MM.1S (cell line): ENCODE data around the gene FBXO45.
"Not testable (repeated sequence)": the region's sequence is repeated elsewhere in the genome, so short reads cannot be mapped to it uniquely, and the experiment has no call there.

Source experiments
- DNase-seq: peaks from one replicate; pipeline ENCODE4 v3.0.0-alpha.2; 2015
- H2AFZ ChIP-seq: fragments of 300-600 bp; sonication (generic); 2 replicates; pipeline ENCODE4 v1.6.0; 2016; ENCODE audit warnings: antibody characterized with exemption, low read length
- H3F3A ChIP-seq: fragments of 300-600 bp; sonication (generic); 2 replicates; pipeline ENCODE4 v1.6.1; 2016; ENCODE audit warnings: mild to moderate bottlenecking, antibody characterized with exemption, low read length, moderate library complexity, mixed read lengths; ENCODE audit not compliant: insufficient read depth
- H3K27ac ChIP-seq: fragments of 300-600 bp; sonication (generic); 2 replicates; pipeline ENCODE4 v1.5.1; 2016; ENCODE audit warnings: mild to moderate bottlenecking, low read length
- H3K27me3 ChIP-seq: fragments of 300-600 bp; sonication (generic); replicated peaks from 2 replicates; pipeline ENCODE4 v1.6.0; 2016; ENCODE audit warnings: low read length; ENCODE audit not compliant: insufficient read depth
- H3K36me3 ChIP-seq: fragments of 300-600 bp; sonication (generic); replicated peaks from 2 replicates; pipeline ENCODE4 v1.6.1; 2016; ENCODE audit warnings: mild to moderate bottlenecking, low read length, mixed read lengths; ENCODE audit not compliant: insufficient read depth
- H3K4me1 ChIP-seq: fragments of 300-600 bp; sonication (generic); 2 replicates; pipeline ENCODE4 v1.6.1; 2016; ENCODE audit warnings: low read length, mixed read lengths
- H3K4me2 ChIP-seq: fragments of 300-600 bp; sonication (generic); 2 replicates; pipeline ENCODE4 v1.6.0; 2016; ENCODE audit warnings: low read depth, low read length
- H3K4me3 ChIP-seq: fragments of 300-600 bp; sonication (generic); 2 replicates; pipeline ENCODE4 v1.5.1; 2016; ENCODE audit warnings: low read length, mixed read lengths
- H3K79me2 ChIP-seq: fragments of 300-600 bp; sonication (generic); 2 replicates; pipeline ENCODE4 v1.6.1; 2016; ENCODE audit warnings: mixed run types, low read length, mixed read lengths
- H3K9ac ChIP-seq: fragments of 300-600 bp; sonication (generic); 2 replicates; pipeline ENCODE4 v1.6.1; 2016; ENCODE audit warnings: low read length, mixed read lengths
- H3K9me2 ChIP-seq: fragments of 300-600 bp; sonication (generic); replicated peaks from 2 replicates; pipeline ENCODE4 v1.6.1; 2016; ENCODE audit warnings: mild to moderate bottlenecking, low read length, mixed read lengths; ENCODE audit not compliant: insufficient read depth
- H3K9me3 ChIP-seq: fragments of 300-600 bp; sonication (generic); replicated peaks from 2 replicates; pipeline ENCODE4 v1.6.1; 2016; ENCODE audit warnings: mild to moderate bottlenecking, low read length, mixed read lengths; ENCODE audit not compliant: insufficient read depth
- H4K20me1 ChIP-seq: fragments of 300-600 bp; sonication (generic); 2 replicates; pipeline ENCODE4 v1.6.1; 2016; ENCODE audit warnings: mild to moderate bottlenecking, low read length, moderate library complexity, mixed read lengths; ENCODE audit not compliant: insufficient read depth
- EZH2 ChIP-seq: fragments of 300-600 bp; sonication (generic); optimal IDR thresholded peaks from 2 replicates; pipeline ENCODE3; 2017; ENCODE audit warnings: low read depth, mild to moderate bottlenecking, antibody characterized with exemption, low read length, mixed read lengths
- EZH2phosphoT487 ChIP-seq: fragments of 300-600 bp; sonication (generic); IDR thresholded peaks from 2 replicates; pipeline ENCODE4 v1.6.1; 2018; ENCODE audit warnings: antibody characterized with exemption, low read length
- TF ChIP-seq, protein P1 (sequence below): fragments of 300-600 bp; sonication (generic); IDR thresholded peaks from 2 replicates; pipeline ENCODE4 v1.5.1; 2016; ENCODE audit warnings: antibody characterized with exemption, low read length, mixed read lengths

Gene FBXO45

DNA sequence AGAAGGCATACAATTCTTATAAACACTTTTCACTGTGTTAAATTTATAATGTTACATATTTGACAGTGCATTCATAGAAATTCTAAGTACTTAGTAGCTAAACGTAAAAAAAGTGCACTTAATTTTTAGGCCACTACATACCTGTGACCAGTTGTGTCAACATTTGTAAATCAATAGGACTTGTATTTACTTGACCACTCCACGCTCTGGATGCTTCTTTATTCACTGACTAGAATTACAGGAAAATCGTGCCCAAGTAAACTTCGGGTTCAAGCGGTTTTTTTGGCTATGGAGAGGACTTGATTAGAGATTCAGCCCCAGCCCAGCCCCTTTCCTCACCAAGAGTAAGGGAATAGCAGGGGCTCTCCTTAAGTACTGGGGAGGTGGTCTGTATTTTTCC is 21.9 kb upstream of the FBXO45 start:
- H3K4me2 ChIP-seq = no peak overlapping the region
- no peaks in the 10 kb centered on the region for H3K79me2 ChIP-seq
- H3F3A ChIP-seq = no peaks in the 10 kb centered on the region
- H2AFZ ChIP-seq = no peak overlapping the region
- H3K9ac ChIP-seq = no peak overlapping the region
- H3K36me3 ChIP-seq = no peaks in the 10 kb centered on the region
- no peaks in the 10 kb centered on the region for H4K20me1 ChIP-seq
- no peaks in the 10 kb centered on the region for H3K4me1 ChIP-seq
- no peaks in the 10 kb centered on the region for H3K9me2 ChIP-seq
- H3K4me3 ChIP-seq = no peak overlapping the region
- DNase-seq = no peak
- TF ChIP-seq EZH2phosphoT487 (no peak), EZH2 (no peak)
- TF ChIP-seq, protein P1, sequence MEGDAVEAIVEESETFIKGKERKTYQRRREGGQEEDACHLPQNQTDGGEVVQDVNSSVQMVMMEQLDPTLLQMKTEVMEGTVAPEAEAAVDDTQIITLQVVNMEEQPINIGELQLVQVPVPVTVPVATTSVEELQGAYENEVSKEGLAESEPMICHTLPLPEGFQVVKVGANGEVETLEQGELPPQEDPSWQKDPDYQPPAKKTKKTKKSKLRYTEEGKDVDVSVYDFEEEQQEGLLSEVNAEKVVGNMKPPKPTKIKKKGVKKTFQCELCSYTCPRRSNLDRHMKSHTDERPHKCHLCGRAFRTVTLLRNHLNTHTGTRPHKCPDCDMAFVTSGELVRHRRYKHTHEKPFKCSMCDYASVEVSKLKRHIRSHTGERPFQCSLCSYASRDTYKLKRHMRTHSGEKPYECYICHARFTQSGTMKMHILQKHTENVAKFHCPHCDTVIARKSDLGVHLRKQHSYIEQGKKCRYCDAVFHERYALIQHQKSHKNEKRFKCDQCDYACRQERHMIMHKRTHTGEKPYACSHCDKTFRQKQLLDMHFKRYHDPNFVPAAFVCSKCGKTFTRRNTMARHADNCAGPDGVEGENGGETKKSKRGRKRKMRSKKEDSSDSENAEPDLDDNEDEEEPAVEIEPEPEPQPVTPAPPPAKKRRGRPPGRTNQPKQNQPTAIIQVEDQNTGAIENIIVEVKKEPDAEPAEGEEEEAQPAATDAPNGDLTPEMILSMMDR = no peak
- no peak overlapping the region for H3K27ac ChIP-seq
- H3K27me3 ChIP-seq = no peaks in the 10 kb centered on the region
- no peaks in the 10 kb centered on the region for H3K9me3 ChIP-seq

GRCh38 chr3:196547067-196547466 is 21.4 kb upstream of the FBXO45 start:
- Histone ChIP-seq H3K27me3 (no peaks in the 10 kb centered on the region), H3F3A (no peaks in the 10 kb centered on the region), H3K4me3 (no peak overlapping the region), H3K9me2 (no peaks in the 10 kb centered on the region), H4K20me1 (no peaks in the 10 kb centered on the region), H3K79me2 (no peaks in the 10 kb centered on the region), H3K9ac (no peak overlapping the region), H2AFZ (no peak overlapping the region), H3K36me3 (no peaks in the 10 kb centered on the region), H3K4me2 (no peak overlapping the region), H3K27ac (no peak overlapping the region), H3K9me3 (no peaks in the 10 kb centered on the region), H3K4me1 (no peaks in the 10 kb centered on the region)
- TF ChIP-seq, protein P1 = 0 out of 2 replicates have a peak, but pooled peaks have one; percentile 3
- TF ChIP-seq EZH2phosphoT487 = no peak
- DNase-seq = no peak

- not testable (repeated sequence) for H4K20me1 ChIP-seq, H3K27me3 ChIP-seq, DNase-seq, H3K4me1 ChIP-seq, H3K27ac ChIP-seq, H3K9ac ChIP-seq, H3K36me3 ChIP-seq, H3F3A ChIP-seq, H3K79me2 ChIP-seq, H3K4me2 ChIP-seq, H2AFZ ChIP-seq, H3K4me3 ChIP-seq, H3K9me2 ChIP-seq, H3K9me3 ChIP-seq
Measured at GRCh38 chr3:196549312-196549711, 19.1 kb upstream of the FBXO45 start.

GRCh38 chr3:196550172-196550571 is 18.3 kb upstream of the FBXO45 start:
- H3K79me2 ChIP-seq, H3K9me3 ChIP-seq, H3K27me3 ChIP-seq, H4K20me1 ChIP-seq, H3K36me3 ChIP-seq, H3K4me2 ChIP-seq, DNase-seq, H2AFZ ChIP-seq, H3F3A ChIP-seq, H3K4me3 ChIP-seq, H3K9me2 ChIP-seq, H3K27ac ChIP-seq, H3K4me1 ChIP-seq, H3K9ac ChIP-seq: not testable (repeated sequence)
